CD4-positive, alpha-beta T cell treated with Interferon gamma for 1 hour (primary cell): ENCODE results near the gene ZNF511.
"Not testable (repeated sequence)": the region's sequence is repeated elsewhere in the genome, so short reads cannot be mapped to it uniquely, and the experiment has no call there.

Source experiments
- DNase-seq: peaks from one replicate; pipeline ENCODE4 v3.0.0-alpha.2; 2020

The ZNF511 gene

GRCh38 chr10:133316732-133317131 is 8.0 kb downstream of the ZNF511 start:
- no peak for DNase-seq

- DNase-seq: peak; percentile 65
These were observed 9.9 kb downstream of the ZNF511 start for GRCh38 chr10:133318494-133319127.

GRCh38 chr10:133320852-133321422 is 12.2 kb downstream of the ZNF511 start:
- DNase-seq: not testable (repeated sequence)

GRCh38 chr10:133322064-133322709 is 13.5 kb downstream of the ZNF511 start:
- not testable (repeated sequence) for DNase-seq

- peak; percentile 74 for DNase-seq
These were observed 15.6 kb downstream of the ZNF511 start for GRCh38 chr10:133324198-133324792.

- no peak for DNase-seq
These were observed 16.1 kb downstream of the ZNF511 start for GRCh38 chr10:133324857-133325260.

- no peak for DNase-seq
These were observed 16.9 kb downstream of the ZNF511 start for GRCh38 chr10:133325440-133326222.

- DNase-seq: no peak
These were observed 17.5 kb downstream of the ZNF511 start for GRCh38 chr10:133326223-133326551.

- DNase-seq: no peak
These were observed 18.3 kb downstream of the ZNF511 start for GRCh38 chr10:133326745-133327650.

GRCh38 chr10:133327651-133328357 is 19.1 kb downstream of the ZNF511 start:
- no peak for DNase-seq

- no peak for DNase-seq
These were observed 19.9 kb downstream of the ZNF511 start for GRCh38 chr10:133328358-133329343.

GRCh38 chr10:133329491-133330202 is 20.9 kb downstream of the ZNF511 start:
- peak; percentile 82 for DNase-seq

GRCh38 chr10:133332936-133333699 is 24.4 kb downstream of the ZNF511 start:
- no peak for DNase-seq

- DNase-seq: no peak
These were observed 26.0 kb downstream of the ZNF511 start for GRCh38 chr10:133334503-133335245.

GRCh38 chr10:133335246-133336117 is 26.8 kb downstream of the ZNF511 start:
- peak; percentile 86 for DNase-seq

- DNase-seq: no peak
These were observed 27.4 kb downstream of the ZNF511 start for GRCh38 chr10:133336118-133336576.
